GM12878 (cell line): Measurements from ENCODE around the gene PITPNC1. TPM values are rescaled to one million over a fixed set of nuclear protein-coding genes. Genes with fewer than 3 reads are reported as not detected.
"Not testable (repeated sequence)": the region's sequence is repeated elsewhere in the genome, so short reads cannot be mapped to it uniquely, and the experiment has no call there.

ENCODE experiments used
- ATAC-seq: fragments of 200-7000 bp; cut with Tn5 transposase; 3 replicates; pipeline ENCODE4 v1.9.1; 2020; ENCODE audit warnings: mild to moderate bottlenecking, moderate library complexity
- BruUV-seq: library from RNA; stranded (reverse); fragments of 400-500 nt; replicated peaks from 2 replicates; lab custom pipeline; 2021; lab: Mats Ljungman, UMichigan
- CTCF ChIA-PET: fragments of 300-600 bp; sonication (Branson Sonifier 250); formaldehyde crosslinking; extraction: SDS; loops from one replicate; lab custom pipeline; 2021; ENCODE audit warnings: inconsistent platforms; lab: Yijun Ruan, JAX
- POLR2A ChIA-PET: fragments of 350-600 bp; formaldehyde crosslinking; extraction: SDS; loops from one replicate; lab custom pipeline; 2021; ENCODE audit warnings: inconsistent platforms; lab: Charles Lee
- RAD21 ChIA-PET: fragments of 300-600 bp; sonication (Branson Sonifier 250); formaldehyde crosslinking; loops from one replicate; lab custom pipeline; 2023; ENCODE audit warnings: antibody characterized with exemption; ENCODE audit not compliant: unreplicated experiment; lab: Charles Lee
- SMC1A ChIA-PET: fragments of 300-600 bp; sonication (Branson Sonifier 250); formaldehyde crosslinking; loops from one replicate; lab custom pipeline; 2023; ENCODE audit not compliant: unreplicated experiment, uncharacterized antibody; lab: Charles Lee
- DNase-seq: peaks from one replicate; pipeline ENCODE4 v3.0.0-alpha.2; 2011; ENCODE audit warnings: low read depth, low spot score
- FAIRE-seq: peaks from 3 replicates; lab custom pipeline; 2011; peaks lifted over from hg19 to GRCh38; lab: Jason Lieb, UNC
- H2AFZ ChIP-seq: 2 replicates; pipeline ENCODE4 v1.6.0; 2011; ENCODE audit warnings: low read depth, low read length, control low read depth; ENCODE audit not compliant: control insufficient read depth
- H3K27ac ChIP-seq: 2 replicates; pipeline ENCODE4 v1.5.1; 2011; ENCODE audit warnings: control low read depth; ENCODE audit not compliant: control insufficient read depth, insufficient read depth
- H3K27me3 ChIP-seq, 2 experiments: replicated peaks in 1 of 2; 2 replicates each; pipeline versions ENCODE4 v1.6.0 to v1.6.1; 2011; ENCODE audit warnings: low read length in 1 of 2; ENCODE audit not compliant: control insufficient read depth in 2 of 2, insufficient read depth in 2 of 2
- H3K36me3 ChIP-seq, 2 experiments: 2 replicates each; pipeline ENCODE4 v1.5.1; 2011; ENCODE audit warnings: low read length in 1 of 2; ENCODE audit not compliant: control insufficient read depth in 2 of 2, insufficient read depth in 2 of 2
- H3K4me1 ChIP-seq: 2 replicates; pipeline ENCODE4 v1.6.1; 2011; ENCODE audit warnings: mild to moderate bottlenecking, low read length, moderate library complexity, mixed read lengths; ENCODE audit not compliant: control insufficient read depth, insufficient read depth
- H3K4me2 ChIP-seq: 2 replicates; pipeline ENCODE4 v1.6.0; 2011; ENCODE audit warnings: control low read depth; ENCODE audit not compliant: control insufficient read depth, insufficient read depth
- H3K4me3 ChIP-seq: fragments of 200-600 bp; sonication (generic); 2 replicates; pipeline ENCODE4 v1.5.1; 2016
- H3K79me2 ChIP-seq: 2 replicates; pipeline ENCODE4 v1.6.0; 2011; ENCODE audit warnings: low read length; ENCODE audit not compliant: control insufficient read depth, insufficient read depth
- H3K9ac ChIP-seq: 2 replicates; pipeline ENCODE4 v1.8.0; 2011; ENCODE audit warnings: low read length, control low read depth, mixed read lengths; ENCODE audit not compliant: control insufficient read depth, insufficient read depth
- H3K9me3 ChIP-seq: replicated peaks from 3 replicates; pipeline ENCODE4 v1.5.1; 2011; ENCODE audit warnings: mild to moderate bottlenecking, low read length; ENCODE audit not compliant: control insufficient read depth, insufficient read depth
- H4K20me1 ChIP-seq: 2 replicates; pipeline ENCODE4 v1.6.0; 2011; ENCODE audit not compliant: control insufficient read depth, insufficient read depth
- CBFB ChIP-seq: IDR thresholded peaks from 2 replicates; pipeline ENCODE4 v1.6.1; 2016; ENCODE audit warnings: antibody characterized with exemption, low read depth
- CBX5 ChIP-seq: sonication (generic); IDR thresholded peaks from 2 replicates; pipeline ENCODE4 v1.6.1; 2016; ENCODE audit warnings: low read depth, moderate library complexity, mild to moderate bottlenecking, inconsistent platforms
- E4F1 ChIP-seq: fragments of 450-650 bp; IDR thresholded peaks from 2 replicates; pipeline ENCODE4 v1.6.1; 2018; ENCODE audit warnings: borderline replicate concordance, mild to moderate bottlenecking; ENCODE audit not compliant: partially characterized antibody
- IRF3 ChIP-seq: fragments of 450-650 bp; IDR thresholded peaks from 2 replicates; pipeline ENCODE4 v1.6.1; 2014; ENCODE audit warnings: mild to moderate bottlenecking
- MTA2 ChIP-seq: fragments of 450-650 bp; IDR thresholded peaks from 2 replicates; pipeline ENCODE4 v1.6.1; 2016; ENCODE audit warnings: low read depth, mild to moderate bottlenecking, moderate library complexity
- SMAD1 ChIP-seq: fragments of 450-650 bp; IDR thresholded peaks from 2 replicates; pipeline ENCODE4 v1.6.1; 2018; ENCODE audit warnings: mild to moderate bottlenecking, low read depth; ENCODE audit not compliant: partially characterized antibody
- WGBS: methylation state at CpG from one replicate; pipeline ENCODE4 v1.1.6; 2016; ENCODE audit warnings: low lambda C conversion rate; ENCODE audit not compliant: insufficient replicate concordance, insufficient coverage; ENCODE audit errors: missing lambda C conversion rate; 5-methylcytosine and 5-hydroxymethylcytosine counted together
- in situ Hi-C: fragments of 300-500 bp; cut with MboI; formaldehyde crosslinking; loops from 9 replicates; pipeline ENCODE4 v1.14.3; 2018; ENCODE audit warnings: mixed read lengths
- intact Hi-C: fragments of 100-400 bp; cut with micrococcal nuclease; formaldehyde crosslinking; loops from one replicate; pipeline ENCODE4 v1.14.2; 2022; ENCODE audit not compliant: unreplicated experiment
- polyA plus RNA-seq, 11 experiments: library from polyadenylated mRNA; depleted of rRNA in 4 of 11; unstranded in 6 of 11; stranded (reverse) in 5 of 11; fragments of >200 nt; fragmentation: Nextera tagmentation in 4 of 11; fragmentation: Illumina TruSeq in 1 of 11; extraction: Ambion mirVana in 4 of 11; extraction: Trizol in 1 of 11; gene quantifications; 1 replicate in 1 of 11; 2 replicates in 10 of 11; pipeline versions ENCODE4 v1.2.1 to v1.2.3, GENCODE V29; 2011 to 2016; ENCODE audit warnings: inconsistent platforms in 2 of 11, missing spikeins in 2 of 11, low read depth in 1 of 11
- total RNA-seq, 4 experiments: library from RNA; depleted of rRNA in 3 of 4; stranded (reverse); fragments of >200 nt in 3 of 4; fragmentation: Illumina TruSeq in 1 of 4; extraction: Trizol in 1 of 4; gene quantifications; 2 replicates each; pipeline versions ENCODE4 v1.2.1 to v1.2.3, GENCODE V29; 2013 to 2021
- TF ChIP-seq, protein P1 (sequence below): IDR thresholded peaks from 2 replicates; pipeline ENCODE4 v1.6.1; 2012; ENCODE audit warnings: mild to moderate bottlenecking, low read depth, low read length

Gene PITPNC1
- total and polyA plus RNA-seq, 10 of the 15 experiments (the other 5 are each of a cell fraction or from before 2014, with no cell fraction given) = 12.2 to 62.4 (median 47.3) TPM

DNA sequence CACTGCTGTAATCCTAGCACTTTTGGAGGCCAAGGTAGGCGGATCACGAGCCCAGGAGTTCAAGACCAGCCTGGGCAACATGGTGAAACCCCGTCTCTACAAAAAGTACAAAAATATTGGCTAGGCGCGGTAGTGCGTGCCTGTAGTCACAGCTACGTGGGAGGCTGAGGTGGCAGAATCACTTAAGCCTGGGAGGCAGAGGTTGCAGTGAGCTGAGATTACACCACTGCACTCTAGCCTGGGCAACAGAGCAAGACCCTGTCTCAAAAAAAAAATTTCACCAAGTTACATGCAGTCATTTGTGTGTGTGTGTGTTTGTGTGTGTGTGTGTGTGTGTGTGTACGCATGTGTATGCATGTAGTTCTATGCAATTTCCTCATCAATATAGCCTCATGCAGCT is 325.8 kb downstream of the PITPNC1 start:
- H3K4me1 ChIP-seq, H3K36me3 ChIP-seq, H3K27ac ChIP-seq, in situ Hi-C loops, H3K79me2 ChIP-seq, FAIRE-seq, H3K4me3 ChIP-seq, BruUV-seq, H2AFZ ChIP-seq, DNase-seq, H3K9ac ChIP-seq, H3K9me3 ChIP-seq, H4K20me1 ChIP-seq, ATAC-seq, RAD21 ChIA-PET, intact Hi-C loops, CTCF ChIA-PET, H3K4me2 ChIP-seq, H3K27me3 ChIP-seq: not testable (repeated sequence)
- 63% methylated on average over 8 of the region's 8 CpGs for WGBS
- POLR2A ChIA-PET = interaction anchor here (1.0 kb wide), 2 partner anchors 12 to 338 kb away, joined by 3 read pairs; no protein-coding TSS in a partner anchor
- SMC1A ChIA-PET = interaction anchor here (1.2 to 1.4 kb wide), 2 partner anchors 9 to 18 kb away, joined by 3 to 6 read pairs; no protein-coding TSS in a partner anchor

DNA sequence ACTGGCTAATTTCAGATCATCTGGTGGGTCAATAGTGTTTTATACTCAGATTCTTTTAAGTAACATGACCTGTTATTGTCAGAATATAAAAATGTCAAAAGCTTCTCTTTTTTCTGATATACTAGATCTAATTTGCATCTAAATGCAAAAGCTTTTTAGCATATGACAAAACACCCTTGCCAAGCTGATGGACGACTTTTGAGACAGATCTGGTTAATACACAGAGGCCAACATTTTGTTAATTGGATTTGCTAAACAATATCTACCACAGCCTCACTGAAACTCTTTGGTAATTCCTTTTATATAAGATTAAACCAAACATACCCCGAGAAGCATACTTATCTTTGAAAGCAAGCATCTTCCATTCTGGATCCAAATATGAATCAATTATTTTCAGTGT is 330.4 kb downstream of the PITPNC1 start:
- BruUV-seq = no TSS peak
- Histone ChIP-seq H3K27ac (no peak overlapping the region), H3K4me3 (no peak overlapping the region), H4K20me1 (no peaks in the 10 kb centered on the region), H3K4me2 (no peak overlapping the region), H3K79me2 (no peaks in the 10 kb centered on the region), H3K9me3 (no peaks in the 10 kb centered on the region), H3K4me1 (no peaks in the 10 kb centered on the region), H3K27me3 (no peaks in the 10 kb centered on the region), H3K9ac (no peak overlapping the region), H3K36me3 (no peaks in the 10 kb centered on the region), H2AFZ (no peak overlapping the region)
- intact Hi-C loops (no loop called here), in situ Hi-C loops (no loop called here)
- FAIRE-seq (no peak), DNase-seq (no peak), ATAC-seq (no peak)
- TF ChIP-seq, protein P1, sequence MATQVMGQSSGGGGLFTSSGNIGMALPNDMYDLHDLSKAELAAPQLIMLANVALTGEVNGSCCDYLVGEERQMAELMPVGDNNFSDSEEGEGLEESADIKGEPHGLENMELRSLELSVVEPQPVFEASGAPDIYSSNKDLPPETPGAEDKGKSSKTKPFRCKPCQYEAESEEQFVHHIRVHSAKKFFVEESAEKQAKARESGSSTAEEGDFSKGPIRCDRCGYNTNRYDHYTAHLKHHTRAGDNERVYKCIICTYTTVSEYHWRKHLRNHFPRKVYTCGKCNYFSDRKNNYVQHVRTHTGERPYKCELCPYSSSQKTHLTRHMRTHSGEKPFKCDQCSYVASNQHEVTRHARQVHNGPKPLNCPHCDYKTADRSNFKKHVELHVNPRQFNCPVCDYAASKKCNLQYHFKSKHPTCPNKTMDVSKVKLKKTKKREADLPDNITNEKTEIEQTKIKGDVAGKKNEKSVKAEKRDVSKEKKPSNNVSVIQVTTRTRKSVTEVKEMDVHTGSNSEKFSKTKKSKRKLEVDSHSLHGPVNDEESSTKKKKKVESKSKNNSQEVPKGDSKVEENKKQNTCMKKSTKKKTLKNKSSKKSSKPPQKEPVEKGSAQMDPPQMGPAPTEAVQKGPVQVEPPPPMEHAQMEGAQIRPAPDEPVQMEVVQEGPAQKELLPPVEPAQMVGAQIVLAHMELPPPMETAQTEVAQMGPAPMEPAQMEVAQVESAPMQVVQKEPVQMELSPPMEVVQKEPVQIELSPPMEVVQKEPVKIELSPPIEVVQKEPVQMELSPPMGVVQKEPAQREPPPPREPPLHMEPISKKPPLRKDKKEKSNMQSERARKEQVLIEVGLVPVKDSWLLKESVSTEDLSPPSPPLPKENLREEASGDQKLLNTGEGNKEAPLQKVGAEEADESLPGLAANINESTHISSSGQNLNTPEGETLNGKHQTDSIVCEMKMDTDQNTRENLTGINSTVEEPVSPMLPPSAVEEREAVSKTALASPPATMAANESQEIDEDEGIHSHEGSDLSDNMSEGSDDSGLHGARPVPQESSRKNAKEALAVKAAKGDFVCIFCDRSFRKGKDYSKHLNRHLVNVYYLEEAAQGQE = no peak
- TF ChIP-seq E4F1 (no peak), MTA2 (no peak), CBX5 (no peak), SMAD1 (no peak), CBFB (no peak), IRF3 (no peak)
- 43% methylated on average over 2 of the region's 2 CpGs for WGBS
- ChIA-PET SMC1A (interaction anchor here (0.9 to 2.3 kb wide), 4 partner anchors 7 to 333 kb away, joined by 3 to 12 read pairs (median 3); no protein-coding TSS in a partner anchor), POLR2A (interaction anchor here (1.0 kb wide), 1 partner anchor 10 kb away, joined by 3 read pairs; no protein-coding TSS in a partner anchor), CTCF (interaction anchor here (1.0 to 1.8 kb wide), 5 partner anchors 9 to 232 kb away, joined by 3 to 5 read pairs (median 3); no protein-coding TSS in a partner anchor), RAD21 (interaction anchor here (2.2 kb wide), 1 partner anchor 147 kb away, joined by 4 read pairs; no protein-coding TSS in a partner anchor)
